HEK293 (cell line): ENCODE data around the gene PAK3.

ENCODE experiments used
- CTCF ChIA-PET: fragments of 350-600 bp; formaldehyde crosslinking; extraction: SDS; loops from one replicate; lab custom pipeline; 2021; ENCODE audit warnings: antibody characterized with exemption; lab: Yijun Ruan, JAX
- POLR2A ChIA-PET: fragments of 300-600 bp; formaldehyde crosslinking; extraction: SDS; loops from one replicate; lab custom pipeline; 2020; ENCODE audit warnings: antibody characterized with exemption, inconsistent platforms; lab: Yijun Ruan, JAX
- H3K27ac ChIP-seq: fragments of 200-500 bp; sonication (Bioruptor generic); 2 replicates; pipeline ENCODE4 v1.5.1; 2014; ENCODE audit warnings: low read depth, low read length, control low read depth, inconsistent platforms; ENCODE audit errors: extremely low read depth
- H3K36me3 ChIP-seq, 2 experiments: fragments of 200-500 bp in 1 of 2; sonication (Bioruptor generic) in 1 of 2; 1 replicate in 1 of 2; 2 replicates in 1 of 2; pipeline ENCODE4 v1.5.1; 2014 to 2017; ENCODE audit warnings: inconsistent platforms in 2 of 2, low read length in 2 of 2; ENCODE audit not compliant: control insufficient read depth in 2 of 2, insufficient read depth in 1 of 2
- H3K4me1 ChIP-seq: fragments of 200-500 bp; sonication (Bioruptor generic); 2 replicates; pipeline ENCODE4 v1.5.1; 2014; ENCODE audit warnings: mild to moderate bottlenecking, low read length, inconsistent platforms; ENCODE audit not compliant: control insufficient read depth, insufficient read depth
- H3K4me3 ChIP-seq: 2 replicates; pipeline ENCODE4 v1.5.1; 2011; ENCODE audit warnings: low read depth, mild to moderate bottlenecking, control low read depth, low read length, moderate library complexity
- H3K9me3 ChIP-seq: fragments of 200-500 bp; sonication (Bioruptor generic); 2 replicates; pipeline ENCODE4 v1.5.1; 2014; ENCODE audit warnings: low read depth, low read length, inconsistent platforms; ENCODE audit not compliant: control insufficient read depth, insufficient read depth
- KLF8 ChIP-seq: fragments of 450-650 bp; formaldehyde crosslinking; IDR thresholded peaks from 2 replicates; pipeline ENCODE4 v1.5.1; 2016; ENCODE audit warnings: missing biosample characterization, missing genetic modification characterization
- SCRT2 ChIP-seq: fragments of 450-650 bp; formaldehyde crosslinking; IDR thresholded peaks from 2 replicates; pipeline ENCODE4 v1.5.1; 2016; ENCODE audit warnings: missing biosample characterization, missing genetic modification characterization
- SP7 ChIP-seq: fragments of 450-650 bp; formaldehyde crosslinking; IDR thresholded peaks from 2 replicates; pipeline ENCODE4 v1.5.1; 2016; ENCODE audit warnings: missing biosample characterization, missing genetic modification characterization
- TRIM28 ChIP-seq: IDR thresholded peaks from 2 replicates; pipeline ENCODE4 v1.6.1; 2011; ENCODE audit warnings: low read length, control low read depth, borderline replicate concordance
- YY2 ChIP-seq: fragments of 450-650 bp; formaldehyde crosslinking; IDR thresholded peaks from 2 replicates; pipeline ENCODE4 v1.5.1; 2016; ENCODE audit warnings: missing biosample characterization, missing genetic modification characterization
- ZBTB8A ChIP-seq: fragments of 450-650 bp; formaldehyde crosslinking; IDR thresholded peaks from 2 replicates; pipeline ENCODE4 v1.5.1; 2016; ENCODE audit warnings: missing biosample characterization, missing genetic modification characterization
- ZFP3 ChIP-seq: fragments of 450-650 bp; formaldehyde crosslinking; IDR thresholded peaks from 2 replicates; pipeline ENCODE4 v1.5.1; 2016; ENCODE audit warnings: low read depth, missing biosample characterization, missing genetic modification characterization
- ZFP69B ChIP-seq: fragments of 450-650 bp; formaldehyde crosslinking; IDR thresholded peaks from 2 replicates; pipeline ENCODE4 v1.5.1; 2016; ENCODE audit warnings: missing biosample characterization, missing genetic modification characterization
- ZNF112 ChIP-seq: fragments of 450-650 bp; formaldehyde crosslinking; IDR thresholded peaks from 2 replicates; pipeline ENCODE4 v1.5.0; 2017; ENCODE audit warnings: missing biosample characterization, missing genetic modification characterization
- ZNF132 ChIP-seq: fragments of 450-650 bp; formaldehyde crosslinking; IDR thresholded peaks from 2 replicates; pipeline ENCODE4 v1.5.1; 2017; ENCODE audit warnings: missing biosample characterization, missing genetic modification characterization, borderline replicate concordance
- ZNF341 ChIP-seq: fragments of 450-650 bp; formaldehyde crosslinking; IDR thresholded peaks from 2 replicates; pipeline ENCODE4; 2016; ENCODE audit warnings: low read depth, missing biosample characterization, missing genetic modification characterization
- ZNF354C ChIP-seq: fragments of 450-650 bp; formaldehyde crosslinking; IDR thresholded peaks from 2 replicates; pipeline ENCODE4 v1.5.1; 2016; ENCODE audit warnings: missing biosample characterization, missing genetic modification characterization, low read depth, borderline replicate concordance
- ZNF48 ChIP-seq: fragments of 450-650 bp; formaldehyde crosslinking; IDR thresholded peaks from 2 replicates; pipeline ENCODE4 v1.5.1; 2016; ENCODE audit warnings: missing biosample characterization, missing genetic modification characterization
- ZNF513 ChIP-seq: fragments of 450-650 bp; IDR thresholded peaks from 2 replicates; pipeline ENCODE4 v1.5.1; 2018; ENCODE audit warnings: missing biosample characterization, missing genetic modification characterization
- ZNF548 ChIP-seq: fragments of 450-650 bp; formaldehyde crosslinking; IDR thresholded peaks from 2 replicates; pipeline ENCODE4 v1.5.1; 2016; ENCODE audit warnings: missing biosample characterization, missing genetic modification characterization
- ZNF549 ChIP-seq: fragments of 450-650 bp; IDR thresholded peaks from 2 replicates; pipeline ENCODE4 v1.5.1; 2018; ENCODE audit warnings: missing biosample characterization, missing genetic modification characterization, mild to moderate bottlenecking, inconsistent platforms, moderate library complexity
- ZNF670 ChIP-seq: fragments of 450-650 bp; formaldehyde crosslinking; IDR thresholded peaks from 2 replicates; pipeline ENCODE4 v1.5.1; 2016; ENCODE audit warnings: missing biosample characterization, missing genetic modification characterization, low read depth
- ZNF707 ChIP-seq: fragments of 450-650 bp; formaldehyde crosslinking; IDR thresholded peaks from 2 replicates; pipeline ENCODE4 v1.5.1; 2016; ENCODE audit warnings: missing biosample characterization, missing genetic modification characterization
- ZNF747 ChIP-seq: fragments of 450-650 bp; formaldehyde crosslinking; IDR thresholded peaks from 2 replicates; pipeline ENCODE4 v1.5.1; 2016; ENCODE audit warnings: missing biosample characterization, missing genetic modification characterization
- ZNF837 ChIP-seq: fragments of 450-650 bp; formaldehyde crosslinking; IDR thresholded peaks from 2 replicates; pipeline ENCODE4 v1.5.1; 2016; ENCODE audit warnings: missing biosample characterization, missing genetic modification characterization
- ZNF843 ChIP-seq: fragments of 450-650 bp; formaldehyde crosslinking; IDR thresholded peaks from 2 replicates; pipeline ENCODE4 v1.5.1; 2016; ENCODE audit warnings: missing biosample characterization, missing genetic modification characterization
- ZSCAN30 ChIP-seq: fragments of 450-650 bp; IDR thresholded peaks from 2 replicates; pipeline ENCODE4 v1.5.1; 2018; ENCODE audit warnings: missing biosample characterization, mild to moderate bottlenecking, missing genetic modification characterization, moderate library complexity
- ZXDB ChIP-seq: fragments of 450-650 bp; formaldehyde crosslinking; IDR thresholded peaks from 2 replicates; pipeline ENCODE4 v1.5.1; 2016; ENCODE audit warnings: missing biosample characterization, missing genetic modification characterization
- TF ChIP-seq, protein P1 (sequence below): fragments of 450-650 bp; formaldehyde crosslinking; IDR thresholded peaks from 2 replicates; pipeline ENCODE4 v1.5.1; 2016; ENCODE audit warnings: missing biosample characterization, missing genetic modification characterization, borderline replicate concordance
- TF ChIP-seq, protein P2 (sequence below): fragments of 450-650 bp; formaldehyde crosslinking; IDR thresholded peaks from 2 replicates; pipeline ENCODE4 v1.5.1; 2016; ENCODE audit warnings: missing biosample characterization, missing genetic modification characterization
- TF ChIP-seq, protein P3 (sequence below): fragments of 450-650 bp; formaldehyde crosslinking; IDR thresholded peaks from 2 replicates; pipeline ENCODE4 v1.5.1; 2017; ENCODE audit warnings: missing biosample characterization, missing genetic modification characterization
- TF ChIP-seq, protein P4 (sequence below): fragments of 450-650 bp; formaldehyde crosslinking; IDR thresholded peaks from 2 replicates; pipeline ENCODE4; 2016; ENCODE audit warnings: missing biosample characterization, missing genetic modification characterization

Gene PAK3

DNA sequence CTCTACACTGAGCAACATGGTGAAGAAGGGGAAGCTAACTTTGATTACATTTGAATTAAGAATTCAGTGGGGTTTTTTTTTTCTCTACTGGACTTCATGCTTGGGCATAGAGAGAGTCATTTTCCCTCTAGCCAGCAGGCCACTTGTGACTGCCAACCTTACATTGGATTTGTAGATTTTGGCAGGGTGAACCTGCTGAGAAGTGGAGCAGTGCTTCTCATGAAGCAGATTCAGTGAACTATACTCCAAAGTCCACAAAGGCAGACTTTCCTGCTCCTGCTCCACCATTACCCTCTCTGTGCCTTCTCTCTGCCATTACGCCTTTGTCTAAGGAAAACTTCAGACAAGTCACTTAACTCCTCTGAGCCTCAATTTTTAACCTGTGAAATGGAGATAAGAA lies 69.9 kb downstream of the PAK3 start:
- CTCF ChIA-PET: interaction anchor here (7.9 kb wide), 1 partner anchor 78 kb away, joined by 41 read pairs; no protein-coding TSS in a partner anchor
- POLR2A ChIA-PET: no interaction called here
- no peaks in the 10 kb centered on the region for H3K36me3 ChIP-seq

GRCh38 chrX:111167334-111167733 lies 71.3 kb downstream of the PAK3 start:
- no peaks in the 10 kb centered on the region for H3K9me3 ChIP-seq
- POLR2A ChIA-PET: no interaction called here
- H3K27ac ChIP-seq: no peak overlapping the region
- no peaks in the 10 kb centered on the region for H3K4me1 ChIP-seq
- H3K4me3 ChIP-seq: no peak overlapping the region
- TF ChIP-seq, protein P1, sequence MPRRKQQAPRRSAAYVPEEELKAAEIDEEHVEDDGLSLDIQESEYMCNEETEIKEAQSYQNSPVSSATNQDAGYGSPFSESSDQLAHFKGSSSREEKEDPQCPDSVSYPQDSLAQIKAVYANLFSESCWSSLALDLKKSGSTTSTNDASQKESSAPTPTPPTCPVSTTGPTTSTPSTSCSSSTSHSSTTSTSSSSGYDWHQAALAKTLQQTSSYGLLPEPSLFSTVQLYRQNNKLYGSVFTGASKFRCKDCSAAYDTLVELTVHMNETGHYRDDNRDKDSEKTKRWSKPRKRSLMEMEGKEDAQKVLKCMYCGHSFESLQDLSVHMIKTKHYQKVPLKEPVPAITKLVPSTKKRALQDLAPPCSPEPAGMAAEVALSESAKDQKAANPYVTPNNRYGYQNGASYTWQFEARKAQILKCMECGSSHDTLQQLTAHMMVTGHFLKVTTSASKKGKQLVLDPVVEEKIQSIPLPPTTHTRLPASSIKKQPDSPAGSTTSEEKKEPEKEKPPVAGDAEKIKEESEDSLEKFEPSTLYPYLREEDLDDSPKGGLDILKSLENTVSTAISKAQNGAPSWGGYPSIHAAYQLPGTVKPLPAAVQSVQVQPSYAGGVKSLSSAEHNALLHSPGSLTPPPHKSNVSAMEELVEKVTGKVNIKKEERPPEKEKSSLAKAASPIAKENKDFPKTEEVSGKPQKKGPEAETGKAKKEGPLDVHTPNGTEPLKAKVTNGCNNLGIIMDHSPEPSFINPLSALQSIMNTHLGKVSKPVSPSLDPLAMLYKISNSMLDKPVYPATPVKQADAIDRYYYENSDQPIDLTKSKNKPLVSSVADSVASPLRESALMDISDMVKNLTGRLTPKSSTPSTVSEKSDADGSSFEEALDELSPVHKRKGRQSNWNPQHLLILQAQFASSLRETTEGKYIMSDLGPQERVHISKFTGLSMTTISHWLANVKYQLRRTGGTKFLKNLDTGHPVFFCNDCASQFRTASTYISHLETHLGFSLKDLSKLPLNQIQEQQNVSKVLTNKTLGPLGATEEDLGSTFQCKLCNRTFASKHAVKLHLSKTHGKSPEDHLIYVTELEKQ: no peak
- no peak for TF ChIP-seq ZBTB8A (tag by site-specific recombination)
- TF ChIP-seq ZXDB (tag by site-specific recombination): no peak
- TF ChIP-seq YY2 (tag by site-specific recombination): no peak
- no peak for TF ChIP-seq ZNF513 (tag by site-specific recombination)
- no peak for TF ChIP-seq ZFP3
- TF ChIP-seq SCRT2 (tag by site-specific recombination): no peak
- TF ChIP-seq, protein P2, sequence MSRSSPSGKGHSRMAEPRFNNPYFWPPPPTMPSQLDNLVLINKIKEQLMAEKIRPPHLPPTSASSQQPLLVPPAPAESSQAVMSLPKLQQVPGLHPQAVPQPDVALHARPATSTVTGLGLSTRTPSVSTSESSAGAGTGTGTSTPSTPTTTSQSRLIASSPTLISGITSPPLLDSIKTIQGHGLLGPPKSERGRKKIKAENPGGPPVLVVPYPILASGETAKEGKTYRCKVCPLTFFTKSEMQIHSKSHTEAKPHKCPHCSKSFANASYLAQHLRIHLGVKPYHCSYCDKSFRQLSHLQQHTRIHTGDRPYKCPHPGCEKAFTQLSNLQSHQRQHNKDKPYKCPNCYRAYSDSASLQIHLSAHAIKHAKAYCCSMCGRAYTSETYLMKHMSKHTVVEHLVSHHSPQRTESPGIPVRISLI (tag by site-specific recombination): no peak
- TF ChIP-seq ZNF670: no peak
- TF ChIP-seq ZNF843: no peak
- no peak for TF ChIP-seq ZNF707 (tag by site-specific recombination)
- TF ChIP-seq, protein P3, sequence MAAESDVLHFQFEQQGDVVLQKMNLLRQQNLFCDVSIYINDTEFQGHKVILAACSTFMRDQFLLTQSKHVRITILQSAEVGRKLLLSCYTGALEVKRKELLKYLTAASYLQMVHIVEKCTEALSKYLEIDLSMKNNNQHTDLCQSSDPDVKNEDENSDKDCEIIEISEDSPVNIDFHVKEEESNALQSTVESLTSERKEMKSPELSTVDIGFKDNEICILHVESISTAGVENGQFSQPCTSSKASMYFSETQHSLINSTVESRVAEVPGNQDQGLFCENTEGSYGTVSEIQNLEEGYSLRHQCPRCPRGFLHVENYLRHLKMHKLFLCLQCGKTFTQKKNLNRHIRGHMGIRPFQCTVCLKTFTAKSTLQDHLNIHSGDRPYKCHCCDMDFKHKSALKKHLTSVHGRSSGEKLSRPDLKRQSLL (tag by site-specific recombination): no peak
- TF ChIP-seq ZNF747 (tag by site-specific recombination): no peak
- no peak for TF ChIP-seq ZNF354C (tag by site-specific recombination)
- no peak for TF ChIP-seq ZFP69B (tag by site-specific recombination)
- no peak for TF ChIP-seq ZNF132 (tag by site-specific recombination)
- TF ChIP-seq KLF8 (tag by site-specific recombination): no peak
- TF ChIP-seq, protein P4, sequence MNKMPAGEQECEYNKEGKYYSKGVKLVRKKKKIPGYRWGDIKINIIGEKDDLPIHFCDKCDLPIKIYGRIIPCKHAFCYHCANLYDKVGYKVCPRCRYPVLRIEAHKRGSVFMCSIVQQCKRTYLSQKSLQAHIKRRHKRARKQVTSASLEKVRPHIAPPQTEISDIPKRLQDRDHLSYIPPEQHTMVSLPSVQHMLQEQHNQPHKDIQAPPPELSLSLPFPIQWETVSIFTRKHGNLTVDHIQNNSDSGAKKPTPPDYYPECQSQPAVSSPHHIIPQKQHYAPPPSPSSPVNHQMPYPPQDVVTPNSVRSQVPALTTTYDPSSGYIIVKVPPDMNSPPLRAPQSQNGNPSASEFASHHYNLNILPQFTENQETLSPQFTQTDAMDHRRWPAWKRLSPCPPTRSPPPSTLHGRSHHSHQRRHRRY (tag by site-specific recombination): no peak
- TF ChIP-seq ZNF837: no peak
- no peak for TF ChIP-seq ZSCAN30 (tag by site-specific recombination)
- no peaks in the 10 kb centered on the region for H3K36me3 ChIP-seq
- CTCF ChIA-PET: interaction anchor here (1.2 to 7.9 kb wide), 2 partner anchors 13 to 77 kb away, joined by 3 to 41 read pairs; no protein-coding TSS in a partner anchor

More for the DNA sequence above, 69.9 kb downstream of the PAK3 start:
- TF ChIP-seq ZNF112 (tag by site-specific recombination): no peak
- no peak for TF ChIP-seq SP7
- TF ChIP-seq ZNF548: no peak
- no peak for TF ChIP-seq ZNF549 (tag by site-specific recombination)
- no peak for TF ChIP-seq SCRT2 (tag by site-specific recombination)
- TF ChIP-seq ZNF354C (tag by site-specific recombination): no peak
- TF ChIP-seq ZNF48 (tag by site-specific recombination): no peak
- no peak for TF ChIP-seq ZNF341 (tag by site-specific recombination)
- TF ChIP-seq TRIM28: no peak
- Histone ChIP-seq H3K9me3 (no peaks in the 10 kb centered on the region), H3K4me3 (no peak overlapping the region), H3K4me1 (no peaks in the 10 kb centered on the region), H3K27ac (no peak overlapping the region)
